ENCODE data around the gene ABTB2. TPM values are rescaled to one million over a fixed set of nuclear protein-coding genes. Genes with fewer than 3 reads are reported as not detected.

Gene ABTB2
- total and polyA plus RNA-seq, 2 experiments from 2014 or later = 2.6 to 12.1 TPM

DNA sequence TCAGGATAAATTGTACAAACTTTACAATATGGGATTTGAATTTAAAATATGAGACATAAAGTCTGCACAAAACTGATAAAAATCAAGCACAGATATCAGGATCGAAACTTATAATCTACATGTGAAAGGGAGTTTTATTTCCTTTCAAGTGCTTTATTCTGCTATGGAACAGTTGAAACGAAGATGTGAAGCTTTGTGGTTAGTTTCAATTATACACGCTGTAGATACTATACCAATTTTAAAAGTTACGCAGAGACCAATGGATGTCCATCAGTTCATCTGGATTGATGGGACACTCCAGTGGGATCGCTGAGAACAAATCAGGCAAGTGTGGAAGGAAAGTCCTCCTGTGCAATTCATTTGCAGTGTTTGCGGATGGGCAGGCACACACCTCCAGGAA is 46.5 kb upstream of the ABTB2 start (continued):
- TF ChIP-seq, protein P1, sequence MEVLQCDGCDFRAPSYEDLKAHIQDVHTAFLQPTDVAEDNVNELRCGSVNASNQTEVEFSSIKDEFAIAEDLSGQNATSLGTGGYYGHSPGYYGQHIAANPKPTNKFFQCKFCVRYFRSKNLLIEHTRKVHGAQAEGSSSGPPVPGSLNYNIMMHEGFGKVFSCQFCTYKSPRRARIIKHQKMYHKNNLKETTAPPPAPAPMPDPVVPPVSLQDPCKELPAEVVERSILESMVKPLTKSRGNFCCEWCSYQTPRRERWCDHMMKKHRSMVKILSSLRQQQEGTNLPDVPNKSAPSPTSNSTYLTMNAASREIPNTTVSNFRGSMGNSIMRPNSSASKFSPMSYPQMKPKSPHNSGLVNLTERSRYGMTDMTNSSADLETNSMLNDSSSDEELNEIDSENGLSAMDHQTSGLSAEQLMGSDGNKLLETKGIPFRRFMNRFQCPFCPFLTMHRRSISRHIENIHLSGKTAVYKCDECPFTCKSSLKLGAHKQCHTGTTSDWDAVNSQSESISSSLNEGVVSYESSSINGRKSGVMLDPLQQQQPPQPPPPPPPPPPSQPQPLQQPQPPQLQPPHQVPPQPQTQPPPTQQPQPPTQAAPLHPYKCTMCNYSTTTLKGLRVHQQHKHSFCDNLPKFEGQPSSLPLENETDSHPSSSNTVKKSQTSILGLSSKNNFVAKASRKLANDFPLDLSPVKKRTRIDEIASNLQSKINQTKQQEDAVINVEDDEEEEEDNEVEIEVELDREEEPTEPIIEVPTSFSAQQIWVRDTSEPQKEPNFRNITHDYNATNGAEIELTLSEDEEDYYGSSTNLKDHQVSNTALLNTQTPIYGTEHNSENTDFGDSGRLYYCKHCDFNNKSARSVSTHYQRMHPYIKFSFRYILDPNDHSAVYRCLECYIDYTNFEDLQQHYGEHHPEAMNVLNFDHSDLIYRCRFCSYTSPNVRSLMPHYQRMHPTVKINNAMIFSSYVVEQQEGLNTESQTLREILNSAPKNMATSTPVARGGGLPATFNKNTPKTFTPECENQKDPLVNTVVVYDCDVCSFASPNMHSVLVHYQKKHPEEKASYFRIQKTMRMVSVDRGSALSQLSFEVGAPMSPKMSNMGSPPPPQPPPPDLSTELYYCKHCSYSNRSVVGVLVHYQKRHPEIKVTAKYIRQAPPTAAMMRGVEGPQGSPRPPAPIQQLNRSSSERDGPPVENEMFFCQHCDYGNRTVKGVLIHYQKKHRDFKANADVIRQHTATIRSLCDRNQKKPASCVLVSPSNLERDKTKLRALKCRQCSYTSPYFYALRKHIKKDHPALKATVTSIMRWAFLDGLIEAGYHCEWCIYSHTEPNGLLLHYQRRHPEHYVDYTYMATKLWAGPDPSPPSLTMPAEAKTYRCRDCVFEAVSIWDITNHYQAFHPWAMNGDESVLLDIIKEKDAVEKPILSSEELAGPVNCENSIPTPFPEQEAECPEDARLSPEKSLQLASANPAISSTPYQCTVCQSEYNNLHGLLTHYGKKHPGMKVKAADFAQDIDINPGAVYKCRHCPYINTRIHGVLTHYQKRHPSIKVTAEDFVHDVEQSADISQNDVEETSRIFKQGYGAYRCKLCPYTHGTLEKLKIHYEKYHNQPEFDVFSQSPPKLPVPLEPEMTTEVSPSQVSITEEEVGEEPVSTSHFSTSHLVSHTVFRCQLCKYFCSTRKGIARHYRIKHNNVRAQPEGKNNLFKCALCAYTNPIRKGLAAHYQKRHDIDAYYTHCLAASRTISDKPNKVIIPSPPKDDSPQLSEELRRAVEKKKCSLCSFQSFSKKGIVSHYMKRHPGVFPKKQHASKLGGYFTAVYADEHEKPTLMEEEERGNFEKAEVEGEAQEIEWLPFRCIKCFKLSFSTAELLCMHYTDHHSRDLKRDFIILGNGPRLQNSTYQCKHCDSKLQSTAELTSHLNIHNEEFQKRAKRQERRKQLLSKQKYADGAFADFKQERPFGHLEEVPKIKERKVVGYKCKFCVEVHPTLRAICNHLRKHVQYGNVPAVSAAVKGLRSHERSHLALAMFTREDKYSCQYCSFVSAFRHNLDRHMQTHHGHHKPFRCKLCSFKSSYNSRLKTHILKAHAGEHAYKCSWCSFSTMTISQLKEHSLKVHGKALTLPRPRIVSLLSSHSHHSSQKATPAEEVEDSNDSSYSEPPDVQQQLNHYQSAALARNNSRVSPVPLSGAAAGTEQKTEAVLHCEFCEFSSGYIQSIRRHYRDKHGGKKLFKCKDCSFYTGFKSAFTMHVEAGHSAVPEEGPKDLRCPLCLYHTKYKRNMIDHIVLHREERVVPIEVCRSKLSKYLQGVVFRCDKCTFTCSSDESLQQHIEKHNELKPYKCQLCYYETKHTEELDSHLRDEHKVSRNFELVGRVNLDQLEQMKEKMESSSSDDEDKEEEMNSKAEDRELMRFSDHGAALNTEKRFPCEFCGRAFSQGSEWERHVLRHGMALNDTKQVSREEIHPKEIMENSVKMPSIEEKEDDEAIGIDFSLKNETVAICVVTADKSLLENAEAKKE (CRISPR knock-in tag; IDR thresholded peaks at IDR 0.05) = no peak
- no peak for TF ChIP-seq EZH2phosphoT487 (IDR thresholded peaks at IDR 0.05; ENCODE audit: unreplicated experiment)

DNA sequence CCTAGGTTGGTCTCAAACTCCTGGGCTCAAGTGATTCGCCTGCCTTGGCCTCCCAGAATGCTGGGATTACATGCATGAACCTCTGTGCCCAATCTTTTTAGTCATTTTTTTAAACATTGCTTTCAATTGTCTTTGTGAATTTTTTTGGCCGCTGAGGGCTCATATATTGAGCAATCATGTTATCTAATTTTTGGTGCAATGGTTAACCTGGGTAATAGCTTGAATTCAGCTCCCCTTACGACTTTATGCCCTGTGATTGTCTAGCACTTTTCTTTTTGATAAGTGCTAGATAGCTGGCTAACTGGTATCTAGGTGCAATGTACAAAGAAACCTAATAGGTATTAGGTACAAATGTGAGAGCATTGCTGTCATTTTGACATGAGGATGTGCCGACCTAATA is 45.6 kb upstream of the ABTB2 start:
- DNase-seq (ENCODE audit: low spot score) (no peak), ATAC-seq (no peak)
- H3K4me1 Mint-ChIP-seq = no peaks in the 10 kb centered on the region
- no peaks in the 10 kb centered on the region for H3K36me3 Mint-ChIP-seq (ENCODE audit: low read depth)
- no peaks in the 10 kb centered on the region for H3K36me3 ChIP-seq (ENCODE audit: insufficient read depth)
- H3K27ac ChIP-seq (ENCODE audit: low read depth) = no peak overlapping the region
- H3K79me2 ChIP-seq (replicated peaks; ENCODE audit: insufficient read depth) = no peaks in the 10 kb centered on the region
- H2AFZ ChIP-seq = no peak overlapping the region
- peaks cover 2% of the 10 kb centered on the region; the same call in 1 of the 3 replicates for H3K9me3 Mint-ChIP-seq
- no peaks in the 10 kb centered on the region for H3K27me3 ChIP-seq (ENCODE audit: insufficient read depth)
- no peak overlapping the region for H3K4me3 Mint-ChIP-seq
- no peak overlapping the region for H3K4me3 ChIP-seq
- H3K9me2 ChIP-seq (ENCODE audit: insufficient read depth) = peaks cover 2% of the 10 kb centered on the region; the same call in 1 of the 2 replicates
- no peaks in the 10 kb centered on the region for H3K4me1 ChIP-seq (ENCODE audit: insufficient read depth)
- no peaks in the 10 kb centered on the region for H3K27me3 Mint-ChIP-seq (ENCODE audit: insufficient read depth, low read depth, poor library complexity)
- no peaks in the 10 kb centered on the region for H3F3A ChIP-seq (replicated peaks; ENCODE audit: low read depth)
- no peak overlapping the region for H3K27ac Mint-ChIP-seq
- no peak overlapping the region for H3K4me2 ChIP-seq
- H4K20me1 ChIP-seq (replicated peaks; ENCODE audit: insufficient read depth) = no peaks in the 10 kb centered on the region
- TF ChIP-seq, protein P1 (CRISPR knock-in tag; IDR thresholded peaks at IDR 0.05) = no peak
- no peak for TF ChIP-seq EZH2phosphoT487 (IDR thresholded peaks at IDR 0.05; ENCODE audit: unreplicated experiment)
- TF ChIP-seq, protein P2, sequence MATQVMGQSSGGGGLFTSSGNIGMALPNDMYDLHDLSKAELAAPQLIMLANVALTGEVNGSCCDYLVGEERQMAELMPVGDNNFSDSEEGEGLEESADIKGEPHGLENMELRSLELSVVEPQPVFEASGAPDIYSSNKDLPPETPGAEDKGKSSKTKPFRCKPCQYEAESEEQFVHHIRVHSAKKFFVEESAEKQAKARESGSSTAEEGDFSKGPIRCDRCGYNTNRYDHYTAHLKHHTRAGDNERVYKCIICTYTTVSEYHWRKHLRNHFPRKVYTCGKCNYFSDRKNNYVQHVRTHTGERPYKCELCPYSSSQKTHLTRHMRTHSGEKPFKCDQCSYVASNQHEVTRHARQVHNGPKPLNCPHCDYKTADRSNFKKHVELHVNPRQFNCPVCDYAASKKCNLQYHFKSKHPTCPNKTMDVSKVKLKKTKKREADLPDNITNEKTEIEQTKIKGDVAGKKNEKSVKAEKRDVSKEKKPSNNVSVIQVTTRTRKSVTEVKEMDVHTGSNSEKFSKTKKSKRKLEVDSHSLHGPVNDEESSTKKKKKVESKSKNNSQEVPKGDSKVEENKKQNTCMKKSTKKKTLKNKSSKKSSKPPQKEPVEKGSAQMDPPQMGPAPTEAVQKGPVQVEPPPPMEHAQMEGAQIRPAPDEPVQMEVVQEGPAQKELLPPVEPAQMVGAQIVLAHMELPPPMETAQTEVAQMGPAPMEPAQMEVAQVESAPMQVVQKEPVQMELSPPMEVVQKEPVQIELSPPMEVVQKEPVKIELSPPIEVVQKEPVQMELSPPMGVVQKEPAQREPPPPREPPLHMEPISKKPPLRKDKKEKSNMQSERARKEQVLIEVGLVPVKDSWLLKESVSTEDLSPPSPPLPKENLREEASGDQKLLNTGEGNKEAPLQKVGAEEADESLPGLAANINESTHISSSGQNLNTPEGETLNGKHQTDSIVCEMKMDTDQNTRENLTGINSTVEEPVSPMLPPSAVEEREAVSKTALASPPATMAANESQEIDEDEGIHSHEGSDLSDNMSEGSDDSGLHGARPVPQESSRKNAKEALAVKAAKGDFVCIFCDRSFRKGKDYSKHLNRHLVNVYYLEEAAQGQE (IDR thresholded peaks at IDR 0.05; ENCODE audit: unreplicated experiment) = no peak
- no peak for TF ChIP-seq CREB1 (CRISPR knock-in tag; IDR thresholded peaks at IDR 0.05; ENCODE audit: low read depth)
- no peak for TF ChIP-seq EZH2 (IDR thresholded peaks at IDR 0.05; ENCODE audit: low read depth, unreplicated experiment)

Measured in GM23338 (cell line).